Islet precursor cell (in vitro differentiated cells): Measurements from ENCODE around the gene FHIT.

Source experiments
- DNase-seq: peaks from one replicate; pipeline ENCODE4 v3.0.0-alpha.2; 2018

The FHIT gene

GRCh38 chr3:60073228-60073627 is 1178.0 kb downstream of the FHIT start:
- no peak for DNase-seq

- no peak for DNase-seq
These were observed 1180.9 kb downstream of the FHIT start for GRCh38 chr3:60070366-60070765.

- DNase-seq = no peak
These were observed 1185.9 kb downstream of the FHIT start for GRCh38 chr3:60065227-60065868.

GRCh38 chr3:60064210-60065178 is 1186.8 kb downstream of the FHIT start:
- DNase-seq = peak; percentile 54

- no peak for DNase-seq
These were observed 1194.8 kb downstream of the FHIT start for GRCh38 chr3:60056404-60056803.

- DNase-seq = peak; percentile 67
These were observed 1195.5 kb downstream of the FHIT start for GRCh38 chr3:60055765-60056164.

- DNase-seq = no peak
These were observed 1197.6 kb downstream of the FHIT start for GRCh38 chr3:60053526-60054265.

GRCh38 chr3:60048447-60048848 is 1202.8 kb downstream of the FHIT start:
- DNase-seq = no peak

- DNase-seq = no peak
These were observed 1203.6 kb downstream of the FHIT start for GRCh38 chr3:60047426-60048200.

GRCh38 chr3:60046210-60046609 is 1205.0 kb downstream of the FHIT start:
- no peak for DNase-seq

GRCh38 chr3:60045686-60046085 is 1205.6 kb downstream of the FHIT start:
- DNase-seq = no peak

- no peak for DNase-seq
These were observed 1214.4 kb downstream of the FHIT start for GRCh38 chr3:60036803-60037202.

- DNase-seq = no peak
These were observed 1217.3 kb downstream of the FHIT start for GRCh38 chr3:60033901-60034453.

- DNase-seq = no peak
These were observed 1220.3 kb downstream of the FHIT start for GRCh38 chr3:60030982-60031381.

- no peak for DNase-seq
These were observed 1223.0 kb downstream of the FHIT start for GRCh38 chr3:60028233-60028632.

- no peak for DNase-seq
These were observed 1223.9 kb downstream of the FHIT start for GRCh38 chr3:60027335-60027734.

GRCh38 chr3:60025096-60026050 is 1225.9 kb downstream of the FHIT start:
- no peak for DNase-seq

GRCh38 chr3:60024400-60024799 is 1226.9 kb downstream of the FHIT start:
- DNase-seq = no peak

- no peak for DNase-seq
These were observed 1228.1 kb downstream of the FHIT start for GRCh38 chr3:60023189-60023588.

- DNase-seq = no peak
These were observed 1233.6 kb downstream of the FHIT start for GRCh38 chr3:60017631-60018030.
